Panc1 (cell line): Measurements from ENCODE around the gene RAB5A. TPM values are rescaled to one million over a fixed set of nuclear protein-coding genes. Genes with fewer than 3 reads are reported as not detected.

ENCODE experiments used
- ATAC-seq: fragments of 200-7000 bp; cut with Tn5 transposase; 2 replicates; pipeline ENCODE4 v1.9.1; 2020; ENCODE audit warnings: mild to moderate bottlenecking, moderate library complexity
- BruUV-seq: library from RNA; stranded (reverse); fragments of 400-500 nt; replicated peaks from 2 replicates; lab custom pipeline; 2021; lab: Mats Ljungman, UMichigan
- CTCF ChIA-PET: fragments of 300-600 bp; sonication (Branson Sonifier 250); formaldehyde crosslinking; loops from one replicate; lab custom pipeline; 2022; ENCODE audit warnings: antibody characterized with exemption; lab: Charles Lee
- POLR2A ChIA-PET: fragments of 300-600 bp; sonication (Branson Sonifier 250); formaldehyde crosslinking; loops from one replicate; lab custom pipeline; 2022; ENCODE audit warnings: antibody characterized with exemption; lab: Charles Lee
- DNase-seq: peaks from one replicate; pipeline ENCODE4 v3.0.0-alpha.2; 2010; ENCODE audit warnings: low read depth, low spot score
- H3K27ac ChIP-seq: 2 replicates; pipeline ENCODE4 v1.5.1; 2011; ENCODE audit warnings: mild to moderate bottlenecking, low read length, inconsistent platforms
- H3K27me3 ChIP-seq: fragments of 200-500 bp; sonication (Bioruptor generic); 2 replicates; pipeline ENCODE4 v1.6.0; 2014; ENCODE audit warnings: low read length, inconsistent platforms; ENCODE audit not compliant: control insufficient read depth, insufficient read depth
- H3K36me3 ChIP-seq: fragments of 200-500 bp; sonication (Bioruptor generic); 2 replicates; pipeline ENCODE4 v1.5.1; 2014; ENCODE audit warnings: inconsistent platforms, mild to moderate bottlenecking, low read length, moderate library complexity; ENCODE audit not compliant: control insufficient read depth, insufficient read depth
- H3K4me1 ChIP-seq: 2 replicates; pipeline ENCODE4 v1.5.1; 2011; ENCODE audit warnings: inconsistent platforms, mild to moderate bottlenecking, low read length, moderate library complexity; ENCODE audit not compliant: control insufficient read depth, insufficient read depth
- H3K4me3 ChIP-seq, 2 experiments: 2 replicates each; pipeline ENCODE4 v1.5.1; 2011 to 2012; ENCODE audit warnings: low read depth in 2 of 2, low read length in 2 of 2, mild to moderate bottlenecking in 2 of 2, inconsistent platforms in 1 of 2, moderate library complexity in 1 of 2
- H3K9me3 ChIP-seq: fragments of 200-500 bp; sonication (Bioruptor generic); 2 replicates; pipeline ENCODE4 v1.5.1; 2014; ENCODE audit warnings: low read depth, mild to moderate bottlenecking, inconsistent platforms, low read length, moderate library complexity; ENCODE audit not compliant: control insufficient read depth, insufficient read depth
- POLR2AphosphoS5 ChIP-seq: IDR thresholded peaks from 2 replicates; pipeline ENCODE4 v1.6.1; 2012; ENCODE audit warnings: mild to moderate bottlenecking, low read depth, low read length, moderate library complexity
- SIN3A ChIP-seq: IDR thresholded peaks from 2 replicates; pipeline ENCODE4 v1.6.1; 2012; ENCODE audit warnings: low read depth, mild to moderate bottlenecking, low read length, moderate library complexity, borderline replicate concordance; ENCODE audit not compliant: insufficient read depth
- TCF7L2 ChIP-seq: IDR thresholded peaks from 2 replicates; pipeline ENCODE4 v1.6.1; 2011; ENCODE audit warnings: mild to moderate bottlenecking, low read depth, low read length, inconsistent platforms
- in situ Hi-C: cut with HindIII; loops from 2 replicates; pipeline ENCODE4 v1.10.0; 2016; ENCODE audit warnings: low sequenced_read_pairs, low pct_unique_long_range_greater_than_20kb
- intact Hi-C: fragments of 100-400 bp; cut with micrococcal nuclease; formaldehyde crosslinking; loops from one replicate; pipeline ENCODE4 v1.10.0; 2022; ENCODE audit not compliant: unreplicated experiment
- total RNA-seq: library from RNA; stranded (reverse); gene quantifications from one replicate; pipeline ENCODE4 v1.2.1, GENCODE V29; 2021; ENCODE audit not compliant: unreplicated experiment
- TF ChIP-seq, protein P1 (sequence below), 2 experiments: IDR thresholded peaks; 2 replicates each; pipeline ENCODE4 v1.6.1; 2011 to 2012; ENCODE audit warnings: low read depth in 2 of 2, control low read depth in 1 of 2, low read length in 1 of 2, mild to moderate bottlenecking in 1 of 2, moderate library complexity in 1 of 2; ENCODE audit not compliant: insufficient read depth in 1 of 2
- TF ChIP-seq, protein P2 (sequence below): fragments of 450-650 bp; IDR thresholded peaks from 2 replicates; pipeline ENCODE4 v1.5.1; 2017; ENCODE audit warnings: mild to moderate bottlenecking

RAB5A gene
- total RNA-seq, 1 experiment from 2014 or later = 31.2 TPM

DNA sequence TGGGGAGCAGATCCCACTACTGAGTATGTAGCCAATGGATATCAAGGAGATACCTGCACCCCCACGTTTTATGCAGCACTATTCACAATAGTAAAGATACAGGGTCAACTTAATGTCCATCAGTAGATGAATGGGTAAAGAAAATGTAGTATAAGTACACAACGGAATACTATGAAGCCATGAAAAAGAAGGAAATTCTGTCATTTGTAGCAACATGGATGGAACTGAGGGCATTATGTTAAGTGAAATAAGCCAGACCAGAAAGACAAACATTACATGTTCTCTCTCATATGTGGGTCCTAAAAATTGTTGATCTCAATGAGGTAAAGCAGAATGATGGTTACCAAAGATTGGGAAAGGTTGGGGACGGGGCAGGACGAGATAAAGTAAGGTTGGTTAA, 50.6 kb downstream of the RAB5A start:
- BruUV-seq = no TSS peak
- Histone ChIP-seq H3K4me3 (no peak overlapping the region), H3K27me3 (no peaks in the 10 kb centered on the region), H3K27ac (no peak overlapping the region), H3K36me3 (no peaks in the 10 kb centered on the region), H3K4me1 (no peaks in the 10 kb centered on the region), H3K9me3 (no peaks in the 10 kb centered on the region)
- in situ Hi-C loops (no loop called here), intact Hi-C loops (no loop called here)
- DNase-seq = no peak
- POLR2A ChIA-PET = no interaction called here
- no peak for TF ChIP-seq SIN3A
- TF ChIP-seq POLR2AphosphoS5 = no peak
- TF ChIP-seq, protein P1, sequence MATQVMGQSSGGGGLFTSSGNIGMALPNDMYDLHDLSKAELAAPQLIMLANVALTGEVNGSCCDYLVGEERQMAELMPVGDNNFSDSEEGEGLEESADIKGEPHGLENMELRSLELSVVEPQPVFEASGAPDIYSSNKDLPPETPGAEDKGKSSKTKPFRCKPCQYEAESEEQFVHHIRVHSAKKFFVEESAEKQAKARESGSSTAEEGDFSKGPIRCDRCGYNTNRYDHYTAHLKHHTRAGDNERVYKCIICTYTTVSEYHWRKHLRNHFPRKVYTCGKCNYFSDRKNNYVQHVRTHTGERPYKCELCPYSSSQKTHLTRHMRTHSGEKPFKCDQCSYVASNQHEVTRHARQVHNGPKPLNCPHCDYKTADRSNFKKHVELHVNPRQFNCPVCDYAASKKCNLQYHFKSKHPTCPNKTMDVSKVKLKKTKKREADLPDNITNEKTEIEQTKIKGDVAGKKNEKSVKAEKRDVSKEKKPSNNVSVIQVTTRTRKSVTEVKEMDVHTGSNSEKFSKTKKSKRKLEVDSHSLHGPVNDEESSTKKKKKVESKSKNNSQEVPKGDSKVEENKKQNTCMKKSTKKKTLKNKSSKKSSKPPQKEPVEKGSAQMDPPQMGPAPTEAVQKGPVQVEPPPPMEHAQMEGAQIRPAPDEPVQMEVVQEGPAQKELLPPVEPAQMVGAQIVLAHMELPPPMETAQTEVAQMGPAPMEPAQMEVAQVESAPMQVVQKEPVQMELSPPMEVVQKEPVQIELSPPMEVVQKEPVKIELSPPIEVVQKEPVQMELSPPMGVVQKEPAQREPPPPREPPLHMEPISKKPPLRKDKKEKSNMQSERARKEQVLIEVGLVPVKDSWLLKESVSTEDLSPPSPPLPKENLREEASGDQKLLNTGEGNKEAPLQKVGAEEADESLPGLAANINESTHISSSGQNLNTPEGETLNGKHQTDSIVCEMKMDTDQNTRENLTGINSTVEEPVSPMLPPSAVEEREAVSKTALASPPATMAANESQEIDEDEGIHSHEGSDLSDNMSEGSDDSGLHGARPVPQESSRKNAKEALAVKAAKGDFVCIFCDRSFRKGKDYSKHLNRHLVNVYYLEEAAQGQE (IDR thresholded peaks at IDR 0.05; ENCODE audit: insufficient read depth in 1 of 2, low read depth in 2 of 2, low read length in 1 of 2) = no peak
- no peak for TF ChIP-seq TCF7L2
- TF ChIP-seq, protein P2, sequence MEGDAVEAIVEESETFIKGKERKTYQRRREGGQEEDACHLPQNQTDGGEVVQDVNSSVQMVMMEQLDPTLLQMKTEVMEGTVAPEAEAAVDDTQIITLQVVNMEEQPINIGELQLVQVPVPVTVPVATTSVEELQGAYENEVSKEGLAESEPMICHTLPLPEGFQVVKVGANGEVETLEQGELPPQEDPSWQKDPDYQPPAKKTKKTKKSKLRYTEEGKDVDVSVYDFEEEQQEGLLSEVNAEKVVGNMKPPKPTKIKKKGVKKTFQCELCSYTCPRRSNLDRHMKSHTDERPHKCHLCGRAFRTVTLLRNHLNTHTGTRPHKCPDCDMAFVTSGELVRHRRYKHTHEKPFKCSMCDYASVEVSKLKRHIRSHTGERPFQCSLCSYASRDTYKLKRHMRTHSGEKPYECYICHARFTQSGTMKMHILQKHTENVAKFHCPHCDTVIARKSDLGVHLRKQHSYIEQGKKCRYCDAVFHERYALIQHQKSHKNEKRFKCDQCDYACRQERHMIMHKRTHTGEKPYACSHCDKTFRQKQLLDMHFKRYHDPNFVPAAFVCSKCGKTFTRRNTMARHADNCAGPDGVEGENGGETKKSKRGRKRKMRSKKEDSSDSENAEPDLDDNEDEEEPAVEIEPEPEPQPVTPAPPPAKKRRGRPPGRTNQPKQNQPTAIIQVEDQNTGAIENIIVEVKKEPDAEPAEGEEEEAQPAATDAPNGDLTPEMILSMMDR = no peak
- CTCF ChIA-PET = no interaction called here
- no peak for ATAC-seq

DNA sequence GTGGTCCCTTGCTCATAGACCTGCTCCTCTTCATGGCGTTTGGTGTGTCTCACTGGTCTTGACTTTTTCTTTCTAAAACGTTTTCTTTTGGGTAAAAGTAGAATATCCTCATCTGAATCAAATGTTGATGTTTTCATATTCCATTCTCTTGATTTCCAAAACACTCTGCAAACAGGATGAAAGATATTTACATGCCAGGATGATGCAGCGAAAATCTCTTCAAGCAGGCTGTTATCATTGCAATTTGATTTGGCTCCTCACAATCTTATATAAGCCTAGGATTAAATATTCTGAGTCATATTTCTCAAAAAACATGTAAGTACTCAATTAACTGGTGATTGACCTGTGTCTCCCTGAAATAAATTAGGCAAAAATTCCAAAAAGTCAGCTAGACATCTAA, 55.0 kb downstream of the RAB5A start:
- CTCF ChIA-PET = no interaction called here

More for the DNA sequence above, 55.0 kb downstream of the RAB5A start:
- no peaks in the 10 kb centered on the region for H3K27me3 ChIP-seq
- H3K9me3 ChIP-seq = no peaks in the 10 kb centered on the region
- in situ Hi-C loops (no loop called here), intact Hi-C loops (no loop called here)
- H3K27ac ChIP-seq = no peak overlapping the region
- H3K4me3 ChIP-seq = no peak overlapping the region
- ATAC-seq (no peak), DNase-seq (no peak)
- no peaks in the 10 kb centered on the region for H3K4me1 ChIP-seq
- POLR2A ChIA-PET = no interaction called here
- no TSS peak for BruUV-seq
- TF ChIP-seq POLR2AphosphoS5 (no peak), TCF7L2 (no peak), SIN3A (no peak)
- TF ChIP-seq, protein P2 = no peak
- TF ChIP-seq, protein P1 (IDR thresholded peaks at IDR 0.05; ENCODE audit: insufficient read depth in 1 of 2, low read depth in 2 of 2, low read length in 1 of 2) = no peak
- H3K36me3 ChIP-seq = no peaks in the 10 kb centered on the region
